HG03457 (cell line): ENCODE data around the gene CLOCK.

ENCODE experiments used
- ATAC-seq: cut with Tn5 transposase; IDR thresholded peaks from one replicate; pipeline ENCODE4 v1.9.1; 2021; ENCODE audit warnings: moderate number of reproducible peaks; ENCODE audit not compliant: unreplicated experiment

Gene CLOCK

GRCh38 chr4:55488716-55489115, 58.0 kb downstream of the CLOCK start:
- ATAC-seq = no peak

GRCh38 chr4:55485821-55486220, 60.9 kb downstream of the CLOCK start:
- no peak for ATAC-seq

GRCh38 chr4:55483315-55483714, 63.4 kb downstream of the CLOCK start:
- no peak for ATAC-seq

- ATAC-seq = no peak
Observed at GRCh38 chr4:55475394-55476243, 71.1 kb downstream of the CLOCK start.

GRCh38 chr4:55469979-55470378, 76.7 kb downstream of the CLOCK start:
- no peak for ATAC-seq

GRCh38 chr4:55468724-55469123, 78.0 kb downstream of the CLOCK start:
- ATAC-seq = no peak

- no peak for ATAC-seq
Observed at GRCh38 chr4:55466001-55466400, 80.7 kb downstream of the CLOCK start.

GRCh38 chr4:55458611-55459010, 88.1 kb downstream of the CLOCK start:
- no peak for ATAC-seq

- ATAC-seq = no peak
Observed at GRCh38 chr4:55458164-55458563, 88.5 kb downstream of the CLOCK start.

- ATAC-seq = no peak
Observed at GRCh38 chr4:55450566-55450965, 96.1 kb downstream of the CLOCK start.

- ATAC-seq = no peak
Observed at GRCh38 chr4:55447831-55448230, 98.9 kb downstream of the CLOCK start.

GRCh38 chr4:55447108-55447708, 99.5 kb downstream of the CLOCK start:
- no peak for ATAC-seq

GRCh38 chr4:55446578-55446922, 100.2 kb downstream of the CLOCK start:
- no peak for ATAC-seq

GRCh38 chr4:55445921-55446577, 100.7 kb downstream of the CLOCK start:
- ATAC-seq = no peak

- no peak for ATAC-seq
Observed at GRCh38 chr4:55444827-55445226, 101.9 kb downstream of the CLOCK start.

GRCh38 chr4:55442541-55442940, 104.2 kb downstream of the CLOCK start:
- no peak for ATAC-seq

- ATAC-seq = no peak
Observed at GRCh38 chr4:55440786-55441185, 105.9 kb downstream of the CLOCK start.

GRCh38 chr4:55439023-55439422, 107.7 kb downstream of the CLOCK start:
- ATAC-seq = no peak

GRCh38 chr4:55438314-55438713, 108.4 kb downstream of the CLOCK start:
- ATAC-seq = no peak

- no peak for ATAC-seq
Observed at GRCh38 chr4:55437823-55438222, 108.9 kb downstream of the CLOCK start.

- no peak for ATAC-seq
Observed at GRCh38 chr4:55437356-55437796, 109.3 kb downstream of the CLOCK start.
